CD1c-positive myeloid dendritic cell (primary cell): ENCODE results near the gene DHX58.

Experiments
- DNase-seq: peaks from one replicate; pipeline ENCODE4 v3.0.0-alpha.2; 2016; ENCODE audit errors: extremely low spot score

The DHX58 gene

DNA sequence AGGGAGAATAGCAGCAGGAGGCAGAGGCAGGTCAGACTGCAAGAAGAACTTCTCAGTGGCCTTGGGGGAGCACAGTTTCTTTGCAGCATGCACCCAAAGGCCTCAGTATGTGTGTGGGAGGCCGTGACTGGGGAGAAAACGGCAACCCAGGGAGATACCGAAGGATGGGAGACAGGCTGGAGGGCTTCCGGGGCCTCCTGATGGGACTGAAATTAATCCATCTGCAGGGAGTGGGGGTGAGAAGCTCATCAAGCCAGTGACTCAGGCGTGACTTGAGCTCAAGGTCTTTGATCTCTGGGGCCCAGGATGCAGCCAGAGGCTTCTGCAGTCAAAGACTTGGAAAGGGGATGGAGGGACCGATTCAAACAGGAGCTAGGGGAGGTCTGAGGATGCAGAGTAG is 57.0 kb downstream of the DHX58 start:
- DNase-seq: no peak

GRCh38 chr17:42055027-42055426 is 57.5 kb downstream of the DHX58 start:
- DNase-seq: no peak

- no peak for DNase-seq
Observed at GRCh38 chr17:42053731-42054500, 58.6 kb downstream of the DHX58 start.

GRCh38 chr17:42052346-42052877 is 60.1 kb downstream of the DHX58 start:
- DNase-seq: no peak

DNA sequence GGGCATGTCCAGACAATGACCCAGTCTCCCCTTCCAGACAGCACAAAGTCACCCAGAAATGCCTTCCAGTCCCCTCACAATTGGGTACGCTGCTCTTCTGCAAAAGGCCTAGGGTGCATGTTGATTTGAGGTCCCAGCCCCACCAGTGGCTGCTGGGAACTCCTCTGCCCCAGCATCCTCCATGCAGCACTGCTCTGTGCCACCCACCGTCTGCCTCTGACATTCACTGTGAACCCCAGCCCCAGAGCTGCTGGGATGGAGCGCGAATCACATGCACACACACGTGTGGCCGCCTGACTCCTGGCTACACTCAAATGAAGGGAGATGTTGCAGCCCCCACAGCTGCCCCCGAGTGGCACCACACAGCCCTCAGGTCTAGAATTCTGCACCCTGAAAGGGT is 60.9 kb downstream of the DHX58 start:
- no peak for DNase-seq
